AG04450 (cell line): Measurements from ENCODE around the gene KIAA2012. TPM values are rescaled to one million over a fixed set of nuclear protein-coding genes. Genes with fewer than 3 reads are reported as not detected.

Experiments
- CTCF ChIA-PET: fragments of 300-600, 350-600 bp; formaldehyde crosslinking; extraction: SDS; loops from one replicate; lab custom pipeline; 2022; ENCODE audit warnings: antibody characterized with exemption, inconsistent platforms; lab: Charles Lee
- POLR2A ChIA-PET: fragments of 350-600 bp; formaldehyde crosslinking; extraction: SDS; loops from one replicate; lab custom pipeline; 2021; ENCODE audit warnings: antibody characterized with exemption, inconsistent platforms; lab: Yijun Ruan, JAX
- DNase-seq: peaks from one replicate; pipeline ENCODE4 v3.0.0-alpha.2; 2011; ENCODE audit warnings: low read depth, low spot score
- H3K27ac ChIP-seq: one replicate; pipeline ENCODE4 v1.5.1; 2012; ENCODE audit warnings: low read depth, low read length, control low read depth
- H3K27me3 ChIP-seq: one replicate; pipeline ENCODE4 v1.6.0; 2012; ENCODE audit warnings: low read length; ENCODE audit not compliant: control insufficient read depth, insufficient read depth
- H3K4me3 ChIP-seq: 2 replicates; pipeline ENCODE4 v1.5.1; 2011; ENCODE audit warnings: mild to moderate bottlenecking, low read depth, low read length, control low read depth
- H3K9me3 ChIP-seq: 2 replicates; pipeline ENCODE4 v1.5.1; 2012; ENCODE audit warnings: low read length; ENCODE audit not compliant: control insufficient read depth, insufficient read depth
- polyA minus RNA-seq: library from RNA; depleted of rRNA, polyadenylated mRNA; stranded (reverse); fragments of >200 nt; gene quantifications from 2 replicates; pipeline ENCODE4 v1.2.3, GENCODE V29; 2011; rRNA and poly(A)+ RNA removed
- polyA plus RNA-seq: library from polyadenylated mRNA; depleted of rRNA; stranded (reverse); fragments of >200 nt; gene quantifications from 2 replicates; pipeline ENCODE4 v1.2.3, GENCODE V29; 2011; rRNA removed
- TF ChIP-seq, protein P1 (sequence below): IDR thresholded peaks from 2 replicates; pipeline ENCODE4 v1.5.1; 2011; ENCODE audit warnings: low read depth, low read length, control low read depth, inconsistent platforms

KIAA2012 gene
- polyA plus RNA-seq (0.11 and 0.12 TPM in 2 replicates), polyA minus RNA-seq (not detected in 2 replicates)

DNA sequence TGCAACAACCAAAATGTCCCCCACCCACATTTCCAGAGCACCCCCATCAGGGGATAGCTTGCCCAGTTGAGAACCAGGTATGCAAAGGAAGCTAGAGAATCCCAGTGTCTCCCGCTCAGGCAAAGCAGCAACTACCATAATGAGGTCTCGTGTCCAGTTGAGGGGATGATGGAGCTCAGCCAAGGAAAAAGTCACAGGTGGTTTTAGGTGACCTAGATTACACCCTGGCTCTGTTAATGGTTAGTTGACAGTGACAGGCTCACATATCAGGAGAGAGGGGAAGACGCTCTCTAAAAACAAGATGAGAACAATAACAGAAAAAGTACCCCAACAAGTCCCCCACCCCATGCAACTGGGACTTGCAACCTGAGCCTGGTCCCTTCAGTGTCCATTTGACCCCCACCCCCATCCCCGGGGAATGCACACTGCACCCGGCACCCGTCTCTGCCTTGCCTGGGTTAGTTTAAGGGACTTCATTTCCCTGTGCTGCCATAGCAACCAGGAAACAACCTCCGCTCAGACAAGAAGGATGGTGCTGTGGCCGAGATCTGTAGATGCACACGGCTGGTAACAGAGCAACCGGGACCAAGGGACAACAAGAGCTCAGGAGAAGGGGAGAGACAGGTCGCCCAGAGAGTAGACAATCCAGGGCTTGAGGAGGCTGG lies at the start of gene KIAA2012:
KIAA2012 (plus strand) TSS at position 519 of the 665 bp plus-strand sequence. CDS start 373 bp downstream, outside the sequence.
- TF ChIP-seq, protein P1, sequence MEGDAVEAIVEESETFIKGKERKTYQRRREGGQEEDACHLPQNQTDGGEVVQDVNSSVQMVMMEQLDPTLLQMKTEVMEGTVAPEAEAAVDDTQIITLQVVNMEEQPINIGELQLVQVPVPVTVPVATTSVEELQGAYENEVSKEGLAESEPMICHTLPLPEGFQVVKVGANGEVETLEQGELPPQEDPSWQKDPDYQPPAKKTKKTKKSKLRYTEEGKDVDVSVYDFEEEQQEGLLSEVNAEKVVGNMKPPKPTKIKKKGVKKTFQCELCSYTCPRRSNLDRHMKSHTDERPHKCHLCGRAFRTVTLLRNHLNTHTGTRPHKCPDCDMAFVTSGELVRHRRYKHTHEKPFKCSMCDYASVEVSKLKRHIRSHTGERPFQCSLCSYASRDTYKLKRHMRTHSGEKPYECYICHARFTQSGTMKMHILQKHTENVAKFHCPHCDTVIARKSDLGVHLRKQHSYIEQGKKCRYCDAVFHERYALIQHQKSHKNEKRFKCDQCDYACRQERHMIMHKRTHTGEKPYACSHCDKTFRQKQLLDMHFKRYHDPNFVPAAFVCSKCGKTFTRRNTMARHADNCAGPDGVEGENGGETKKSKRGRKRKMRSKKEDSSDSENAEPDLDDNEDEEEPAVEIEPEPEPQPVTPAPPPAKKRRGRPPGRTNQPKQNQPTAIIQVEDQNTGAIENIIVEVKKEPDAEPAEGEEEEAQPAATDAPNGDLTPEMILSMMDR = no peak
- H3K27me3 ChIP-seq = no peaks in the 10 kb centered on the region
- DNase-seq = no peak
- POLR2A ChIA-PET = no interaction called here
- CTCF ChIA-PET = no interaction called here
- no peak within 1 kb of the TSS for H3K27ac ChIP-seq
- H3K9me3 ChIP-seq = no peaks in the 10 kb centered on the region
- no peak within 1 kb of the TSS for H3K4me3 ChIP-seq

DNA sequence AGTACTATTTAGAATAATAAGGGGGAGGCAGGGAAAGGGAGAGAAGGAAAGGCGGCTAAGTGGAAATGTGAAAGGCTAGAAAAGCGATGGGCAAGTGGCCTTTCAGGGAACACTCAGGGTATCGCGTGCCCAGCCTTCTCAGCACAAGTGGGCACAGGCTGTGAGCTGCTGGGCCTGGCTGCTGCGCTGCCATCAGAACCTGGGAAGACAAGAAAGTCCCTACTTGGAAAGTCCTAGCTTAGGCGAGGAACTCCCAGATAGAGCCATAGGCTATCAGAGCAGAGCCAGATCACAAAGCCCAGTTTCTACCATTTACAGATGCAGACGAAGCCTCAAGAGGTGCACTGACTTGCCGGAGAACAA lies 49.2 kb upstream of the KIAA2012 start:
- no peak for DNase-seq
- ChIA-PET CTCF (interaction anchor here (0.7 kb wide), 1 partner anchor 229 kb away, joined by 3 read pairs; no protein-coding TSS in a partner anchor), POLR2A (no interaction called here)
- Histone ChIP-seq H3K27me3 (no peaks in the 10 kb centered on the region), H3K4me3 (no peak overlapping the region), H3K9me3 (no peaks in the 10 kb centered on the region), H3K27ac (no peak overlapping the region)
- TF ChIP-seq, protein P1 = no peak

DNA sequence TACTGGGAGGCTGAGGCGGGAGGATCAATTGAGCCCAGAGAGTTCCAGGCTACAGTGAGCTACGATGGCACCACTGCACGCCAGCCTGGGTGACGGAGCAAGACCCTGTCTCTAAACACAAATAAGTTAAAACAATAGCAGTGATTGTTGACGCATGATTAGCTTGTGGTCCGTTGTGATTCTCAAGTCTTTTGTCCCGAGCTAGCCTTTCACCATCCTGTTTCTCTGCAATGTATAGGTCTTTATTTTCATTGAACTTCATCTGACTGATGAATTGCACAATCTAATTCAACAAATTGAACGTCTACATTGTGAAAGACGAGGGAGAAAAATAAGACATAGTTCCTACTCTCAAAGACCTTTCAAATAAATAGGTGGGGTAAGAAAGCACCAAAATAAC lies 48.2 kb upstream of the KIAA2012 start:
- CTCF ChIA-PET = no interaction called here
- no peak for DNase-seq
- TF ChIP-seq, protein P1 = no peak
- H3K4me3 ChIP-seq = no peak overlapping the region
- H3K27ac ChIP-seq = no peak overlapping the region
- POLR2A ChIA-PET = no interaction called here
- no peaks in the 10 kb centered on the region for H3K27me3 ChIP-seq
- no peaks in the 10 kb centered on the region for H3K9me3 ChIP-seq

DNA sequence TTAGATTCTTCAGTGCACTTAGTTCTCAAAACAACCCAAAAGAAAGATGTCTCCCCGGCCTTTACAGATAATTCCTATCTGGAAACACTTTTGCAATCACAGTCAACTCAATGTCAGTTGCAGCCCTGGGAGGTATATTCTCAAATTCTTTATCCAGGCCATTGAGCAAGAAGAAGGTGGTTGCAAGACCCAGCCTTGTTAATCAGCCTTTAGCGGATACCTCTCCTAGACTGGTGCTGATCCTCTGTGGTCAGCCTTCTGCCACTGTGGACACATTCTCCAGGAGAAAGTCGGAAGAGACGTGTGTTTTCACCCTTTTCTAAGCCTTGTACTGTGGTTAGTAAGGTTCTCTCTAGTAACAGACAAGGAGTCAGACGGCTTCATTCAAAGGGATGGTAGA lies 47.2 kb upstream of the KIAA2012 start:
- Histone ChIP-seq H3K4me3 (no peak overlapping the region), H3K27ac (no peak overlapping the region), H3K27me3 (no peaks in the 10 kb centered on the region), H3K9me3 (no peaks in the 10 kb centered on the region)
- ChIA-PET POLR2A (no interaction called here), CTCF (interaction anchor here (0.9 kb wide), 1 partner anchor 21 kb away, joined by 8 read pairs; no protein-coding TSS in a partner anchor)
- no peak for DNase-seq
- TF ChIP-seq, protein P1 = no peak

DNA sequence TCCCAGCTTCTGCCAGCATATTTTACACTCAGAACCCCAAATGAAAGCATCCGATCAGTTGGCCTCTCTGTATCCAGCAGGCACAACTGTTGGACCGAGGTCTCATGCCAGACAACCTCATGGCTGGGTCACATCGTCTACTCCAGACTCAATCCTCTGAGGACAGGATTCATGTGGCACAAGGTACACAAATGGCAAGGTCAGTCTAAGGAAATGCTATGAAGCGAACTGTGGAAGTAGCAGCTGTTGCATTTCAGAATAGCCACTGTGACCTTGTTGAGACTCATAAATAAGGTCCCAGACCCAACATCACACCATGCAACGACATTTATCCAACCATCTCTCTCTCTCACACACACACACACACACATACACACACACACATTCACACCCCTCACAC lies 46.5 kb upstream of the KIAA2012 start:
- DNase-seq = no peak

More for the DNA sequence above, 46.5 kb upstream of the KIAA2012 start:
- ChIA-PET CTCF (interaction anchor here (0.9 kb wide), 1 partner anchor 22 kb away, joined by 8 read pairs; no protein-coding TSS in a partner anchor), POLR2A (no interaction called here)
- Histone ChIP-seq H3K27ac (no peak overlapping the region), H3K4me3 (no peak overlapping the region), H3K27me3 (no peaks in the 10 kb centered on the region), H3K9me3 (no peaks in the 10 kb centered on the region)
- TF ChIP-seq, protein P1 = no peak
